Measurements from ENCODE around the gene TOX2.
A peak's percentile ranks its signal among the peaks of the same experiment; 100 is the strongest.

The TOX2 gene

DNA sequence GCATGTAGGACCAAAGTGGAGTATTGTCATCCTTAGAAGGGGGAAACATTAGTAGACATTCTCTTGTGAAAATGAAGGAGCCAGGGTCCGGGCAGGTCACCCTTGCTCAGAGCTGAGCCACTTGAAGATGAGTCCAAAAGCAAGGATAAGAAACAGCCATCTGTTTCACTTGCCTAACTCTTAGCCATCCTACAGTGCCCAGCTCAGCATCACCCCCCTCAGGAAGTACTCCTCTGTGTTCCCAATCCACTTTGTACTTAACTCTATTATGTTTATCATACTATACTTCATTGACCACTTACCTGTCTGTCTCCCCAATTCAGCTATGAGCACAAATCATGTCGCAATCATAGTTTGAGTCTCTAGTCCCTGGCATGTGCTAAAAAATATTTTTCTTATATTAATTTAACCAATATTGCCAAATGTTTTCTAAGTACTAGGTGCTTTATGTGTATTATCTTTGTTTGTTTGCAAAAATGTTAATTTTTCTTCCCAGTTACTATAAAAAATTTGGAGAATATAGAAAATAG is 8.1 kb upstream of the TOX2 start:
- no peak for TF ChIP-seq ZNF274 (IDR thresholded peaks at IDR 0.05; ENCODE audit: low read depth, low read length)
- no peak overlapping the region for H3K4me3 ChIP-seq (ENCODE audit: low read length)

DNA sequence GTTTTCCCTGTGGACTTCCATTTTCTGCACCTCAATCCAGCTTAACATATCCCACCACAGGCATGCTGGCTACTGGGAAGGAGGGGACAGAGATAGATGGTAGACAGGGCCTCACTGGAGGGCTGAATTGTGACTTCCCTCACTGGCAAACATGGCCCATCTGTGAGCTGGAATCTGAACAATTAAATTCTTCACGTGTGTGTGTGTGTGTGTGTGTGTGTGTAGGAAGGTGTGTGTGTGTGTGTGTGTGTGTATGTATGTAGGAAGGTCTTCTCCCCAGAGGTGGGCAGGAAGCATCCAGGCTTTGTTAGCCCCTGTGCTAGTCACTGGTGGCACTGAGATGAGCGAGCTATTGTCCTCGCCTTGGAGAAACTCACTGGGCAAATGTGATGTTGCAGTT is 5.4 kb upstream of the TOX2 start:
- TF ChIP-seq ZNF274 (IDR thresholded peaks at IDR 0.05; ENCODE audit: low read depth, low read length) = no peak
- no peak overlapping the region for H3K4me3 ChIP-seq (ENCODE audit: low read length)

DNA sequence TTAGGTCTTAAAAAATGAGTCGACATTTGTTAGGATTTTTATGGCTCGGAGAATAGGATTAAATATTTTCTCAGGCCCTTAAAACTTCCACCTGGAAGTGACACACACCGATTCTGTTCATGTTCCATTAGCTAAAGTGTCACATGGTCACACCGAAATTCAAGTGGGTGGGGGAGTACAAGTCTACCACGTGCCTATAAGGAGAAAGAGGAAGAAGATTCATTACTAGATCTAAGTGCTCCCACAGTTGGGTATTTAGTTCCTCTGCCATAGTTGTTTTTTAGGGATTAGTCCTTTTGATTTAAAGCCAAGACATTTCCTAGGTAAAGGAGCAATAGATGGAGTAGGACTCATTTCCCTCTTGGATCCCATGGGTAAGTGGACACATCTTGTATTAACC is 4.9 kb upstream of the TOX2 start:
- no peak for TF ChIP-seq ZNF274 (IDR thresholded peaks at IDR 0.05; ENCODE audit: low read depth, low read length)
- H3K4me3 ChIP-seq (ENCODE audit: low read length) = no peak overlapping the region

DNA sequence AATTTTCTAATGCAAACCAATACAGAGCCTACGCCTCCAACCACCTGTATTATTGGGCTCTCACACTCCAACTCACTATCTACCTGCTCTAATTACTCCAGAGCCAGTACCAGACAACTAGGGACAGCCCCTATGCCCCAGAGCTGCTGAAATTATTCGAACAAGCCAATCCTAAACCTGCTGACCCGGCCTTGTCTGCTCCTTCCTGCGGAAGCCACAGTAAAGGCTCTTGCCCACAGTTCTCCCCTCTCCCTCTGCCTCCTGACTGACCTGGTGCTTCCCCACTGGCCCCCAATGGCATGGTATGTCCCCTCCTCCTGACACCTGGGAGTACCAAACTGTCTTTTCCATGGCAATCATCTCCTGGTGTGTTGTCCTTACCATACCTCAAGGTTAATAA is 4.1 kb upstream of the TOX2 start:
- H3K4me3 ChIP-seq (ENCODE audit: low read length) = no peak overlapping the region
- TF ChIP-seq ZNF274 (IDR thresholded peaks at IDR 0.05; ENCODE audit: low read depth, low read length) = no peak

DNA sequence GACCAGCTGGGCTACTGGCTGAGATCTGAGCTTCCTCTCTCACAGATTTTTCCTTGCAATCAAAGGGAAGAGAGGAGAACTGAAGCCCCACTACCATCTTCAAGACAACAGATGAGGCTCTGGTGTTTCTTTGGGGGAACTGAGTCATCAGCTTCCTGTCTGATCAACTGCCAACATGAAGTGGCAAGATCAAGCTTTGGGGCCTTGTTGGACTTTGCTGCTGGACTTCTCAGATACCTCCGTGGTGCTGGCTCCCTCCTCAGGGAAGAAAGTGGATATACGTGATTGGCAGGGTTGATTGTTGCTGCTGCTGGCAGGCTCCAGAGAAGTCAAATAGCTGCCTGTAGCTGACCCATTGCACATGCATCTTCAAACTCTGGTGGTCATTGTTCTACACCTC is 3.6 kb upstream of the TOX2 start:
- TF ChIP-seq ZNF274 (IDR thresholded peaks at IDR 0.05; ENCODE audit: low read depth, low read length) = no peak
- no peak overlapping the region for H3K4me3 ChIP-seq (ENCODE audit: low read length)

DNA sequence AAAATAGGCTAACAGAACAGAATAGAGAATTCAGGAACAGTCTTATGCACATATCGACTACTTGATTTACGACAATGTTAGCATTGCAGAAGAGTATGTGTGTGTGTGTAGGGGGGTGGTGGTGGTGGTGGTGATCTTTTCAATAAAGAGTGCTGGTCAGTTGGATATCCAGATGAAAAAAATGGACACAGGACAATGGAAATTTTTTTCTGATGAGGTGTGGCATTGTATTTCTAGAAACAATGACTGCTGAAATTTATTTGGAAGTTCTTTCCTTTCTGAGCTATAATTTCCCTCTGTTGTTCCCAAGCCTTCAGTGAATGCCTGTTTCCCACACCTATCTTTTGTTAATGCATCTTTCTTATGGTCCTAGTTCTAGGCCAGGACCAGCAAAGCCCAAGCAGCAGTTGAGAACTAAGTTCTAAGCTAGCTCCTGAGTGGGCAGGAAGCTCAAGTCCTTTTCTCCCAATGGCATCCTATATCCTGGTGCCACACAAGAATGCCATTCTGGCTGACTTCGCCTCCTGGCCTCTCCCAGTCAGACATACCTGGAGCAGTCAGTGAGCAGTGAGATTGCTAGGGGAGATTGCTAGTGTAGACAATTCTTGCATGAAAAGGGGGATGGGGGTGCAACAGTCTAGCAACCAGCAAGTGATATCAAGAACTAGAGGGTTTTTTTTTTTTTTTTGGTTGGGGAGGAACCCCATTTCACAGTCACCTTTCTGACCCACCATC is 1.2 kb upstream of the TOX2 start:
- TF ChIP-seq ZNF274 (IDR thresholded peaks at IDR 0.05; ENCODE audit: low read depth, low read length) = no peak
- H3K4me3 ChIP-seq (ENCODE audit: low read length) = no peak overlapping the region

DNA sequence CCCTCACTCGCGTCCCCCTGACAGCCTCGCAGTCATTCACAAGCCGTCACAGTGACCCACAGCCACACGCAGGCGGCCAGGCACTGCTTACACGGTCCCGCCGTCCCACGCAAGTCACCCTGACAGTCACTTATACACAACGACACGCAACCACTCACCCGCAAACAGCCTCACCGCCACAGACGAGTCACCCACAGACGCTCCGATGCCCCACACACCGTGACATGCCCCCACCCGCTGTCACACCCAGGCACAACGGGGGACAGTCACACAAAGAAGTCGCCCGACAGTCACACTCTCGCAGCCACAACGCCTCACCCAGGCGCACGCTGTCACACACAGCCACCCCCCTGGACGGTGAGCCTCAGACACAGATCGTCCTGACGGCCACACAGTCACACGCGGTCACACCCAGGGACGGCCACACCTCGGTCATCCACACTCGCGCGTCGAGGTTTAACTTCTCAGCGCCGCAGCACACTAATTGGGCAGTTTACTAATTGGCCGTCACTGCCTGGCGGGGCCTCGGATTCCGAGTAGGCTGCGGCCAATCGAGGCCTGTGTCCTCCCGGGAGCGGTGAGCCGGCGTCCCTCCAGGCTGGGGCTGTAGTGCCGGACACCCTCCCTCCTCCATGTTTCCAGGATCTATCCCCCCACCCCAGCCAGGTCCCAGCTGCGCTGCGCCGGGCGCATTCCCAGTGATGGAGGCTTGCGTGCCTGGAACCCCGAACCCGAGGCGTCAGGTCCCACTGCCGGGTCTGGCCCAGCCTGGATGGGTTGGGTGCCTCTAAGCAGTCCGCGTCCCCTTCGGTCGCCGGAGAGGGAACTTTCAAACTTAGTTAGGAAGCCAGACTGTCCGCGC is 790 bp downstream of the TOX2 start:
- TF ChIP-seq ZNF274 (IDR thresholded peaks at IDR 0.05; ENCODE audit: low read depth, low read length) = no peak
- H3K4me3 ChIP-seq (ENCODE audit: low read length) = peak overlapping the region; percentile 70; the same call in 1 of the 2 replicates

DNA sequence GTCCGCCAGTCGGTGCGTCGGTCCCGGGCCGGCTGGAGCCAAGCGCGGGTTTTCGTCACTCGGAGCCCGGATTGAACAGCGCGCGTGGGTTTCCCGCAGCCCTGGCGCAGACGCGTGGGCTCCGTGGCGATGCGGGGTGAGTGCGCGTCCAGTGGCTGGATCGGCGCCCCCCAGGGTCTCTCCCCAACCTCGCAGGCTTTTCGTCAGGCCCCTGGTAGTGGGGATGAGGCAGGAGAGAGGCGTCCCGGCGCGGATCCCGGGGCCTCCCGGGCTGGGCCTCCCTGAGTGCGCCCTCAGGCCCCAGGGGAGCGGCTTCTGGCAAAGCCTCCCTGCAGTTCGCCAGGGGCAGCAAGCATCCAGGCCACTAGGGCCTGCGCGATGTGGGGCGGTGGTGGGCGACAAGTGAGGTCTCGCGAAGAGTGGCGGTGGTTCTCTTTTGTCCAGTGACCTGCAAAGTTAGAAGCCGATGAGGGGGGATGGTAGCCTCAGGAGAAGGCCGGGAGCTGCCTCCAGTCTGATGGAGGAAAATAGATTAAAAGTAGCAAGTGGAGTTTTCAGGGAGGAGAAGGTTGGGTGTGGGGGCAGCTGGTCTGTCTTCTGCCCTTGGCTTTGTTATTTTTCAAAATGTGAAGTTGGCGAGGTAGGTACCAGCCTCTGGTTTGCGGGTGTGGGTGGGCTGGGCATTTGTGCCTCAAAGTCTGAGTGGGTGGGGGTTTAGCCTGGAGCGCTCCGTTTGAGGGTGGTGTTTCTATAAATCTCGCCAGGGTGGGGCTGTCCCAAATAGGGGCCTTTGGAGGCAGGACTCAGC is 1.6 kb downstream of the TOX2 start:
- no peak for TF ChIP-seq ZNF274 (IDR thresholded peaks at IDR 0.05; ENCODE audit: low read depth, low read length)
- H3K4me3 ChIP-seq (ENCODE audit: low read length) = peak overlapping the region; percentile 70; the same call in 1 of the 2 replicates

DNA sequence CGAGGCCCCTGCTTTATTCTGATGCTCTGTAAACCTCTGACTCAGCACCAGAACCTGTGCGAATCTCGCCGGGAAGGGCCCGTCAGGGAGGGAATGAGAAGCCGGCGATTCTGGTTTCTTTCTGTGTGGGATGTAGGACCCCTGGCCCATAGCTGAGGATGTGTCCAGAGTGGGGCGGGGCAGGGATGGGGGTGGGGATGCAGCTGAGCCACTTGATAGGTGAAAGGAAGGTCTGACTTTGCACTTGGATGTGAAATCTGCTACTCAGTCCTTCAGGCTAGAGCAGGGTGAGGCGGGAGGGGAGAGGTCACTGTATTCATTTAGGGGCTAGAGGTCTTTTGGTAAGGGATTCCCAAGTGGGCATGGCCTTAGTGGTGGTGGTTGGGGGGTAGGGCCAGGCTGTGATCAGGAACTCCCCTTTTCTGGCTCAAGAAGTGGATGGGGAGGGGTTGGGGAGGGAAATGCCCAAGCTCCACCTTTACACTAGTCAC is 2.3 kb downstream of the TOX2 start:
- TF ChIP-seq ZNF274 (IDR thresholded peaks at IDR 0.05; ENCODE audit: low read depth, low read length) = no peak
- H3K4me3 ChIP-seq (ENCODE audit: low read length) = peak overlapping the region; percentile 70; the same call in 1 of the 2 replicates

DNA sequence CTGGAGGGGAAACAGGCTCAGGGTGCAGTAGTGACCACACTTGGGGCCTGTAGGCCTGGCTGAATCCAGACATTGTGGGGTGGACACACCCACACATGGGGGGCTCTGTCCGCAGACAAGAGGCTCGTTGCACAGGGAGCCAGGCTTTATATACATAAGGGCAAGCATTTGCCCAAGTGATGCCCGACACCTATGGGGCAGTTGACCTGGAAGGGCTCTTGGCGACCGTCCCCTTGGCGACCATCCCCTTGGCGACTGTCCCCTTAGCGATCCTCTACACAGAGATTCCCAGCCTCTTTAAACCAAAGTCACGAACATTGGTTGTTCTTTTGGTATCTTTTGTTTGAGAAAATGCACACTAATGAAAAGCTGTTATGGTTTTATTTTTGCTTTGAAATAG is 2.7 kb downstream of the TOX2 start:
- H3K4me3 ChIP-seq (ENCODE audit: low read length) = peak overlapping the region; percentile 70; the same call in 1 of the 2 replicates
- no peak for TF ChIP-seq ZNF274 (IDR thresholded peaks at IDR 0.05; ENCODE audit: low read depth, low read length)

DNA sequence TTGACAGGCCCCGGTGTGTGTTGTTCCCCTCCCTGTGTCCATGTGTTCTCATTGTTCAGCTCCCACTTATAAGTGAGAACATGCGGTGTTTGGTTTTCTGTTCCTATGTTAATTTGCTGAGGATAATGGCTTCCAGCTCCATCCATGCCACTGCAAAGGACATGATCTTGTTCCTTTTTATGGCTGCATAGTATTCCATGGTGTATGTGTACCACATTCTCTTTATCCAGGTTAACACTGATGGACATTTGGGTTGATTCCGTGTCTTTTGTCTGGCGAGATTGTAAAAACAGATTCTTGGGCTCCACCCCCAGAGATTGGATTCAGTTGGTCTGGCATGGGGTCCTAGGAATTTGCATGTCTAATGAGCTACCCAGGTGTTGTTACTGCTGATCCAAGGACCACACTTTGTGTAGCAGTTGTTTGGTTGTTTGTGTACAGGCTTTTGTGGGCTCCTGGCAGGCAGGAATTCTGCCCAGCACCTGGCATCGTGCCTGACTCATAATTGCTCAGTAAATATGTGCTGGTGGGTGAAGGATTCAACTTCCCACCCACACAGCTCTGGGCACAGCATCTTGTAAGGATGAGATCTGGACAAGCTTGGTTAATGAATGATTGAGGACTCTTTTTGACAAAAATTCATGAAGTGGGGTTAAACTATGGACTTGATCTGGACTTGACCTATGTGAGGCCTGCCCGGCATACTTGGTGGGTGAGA is 5.2 kb downstream of the TOX2 start:
- TF ChIP-seq ZNF274 (IDR thresholded peaks at IDR 0.05; ENCODE audit: low read depth, low read length) = no peak
- no peak overlapping the region for H3K4me3 ChIP-seq (ENCODE audit: low read length)

DNA sequence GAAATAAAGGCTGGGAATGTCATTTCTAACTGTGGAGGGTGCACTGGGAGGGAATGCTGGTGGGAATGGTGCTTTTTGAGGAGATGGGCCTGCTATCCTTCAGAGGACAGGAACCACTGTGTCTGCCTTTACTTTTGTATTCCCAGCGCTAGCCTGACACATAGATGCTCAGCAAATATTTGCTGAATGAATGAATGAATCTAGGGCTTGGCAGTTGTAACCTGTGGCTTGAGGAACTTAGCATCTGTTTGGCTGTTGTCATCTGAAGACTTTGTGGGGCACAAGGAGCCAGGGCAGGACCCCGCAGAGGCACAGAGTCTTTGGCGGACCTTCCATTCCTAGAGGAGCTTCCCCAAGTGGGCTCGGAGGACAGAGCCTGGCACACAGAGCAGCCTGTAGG is 6.1 kb downstream of the TOX2 start:
- TF ChIP-seq ZNF274 (IDR thresholded peaks at IDR 0.05; ENCODE audit: low read depth, low read length) = no peak
- H3K4me3 ChIP-seq (ENCODE audit: low read length) = no peak overlapping the region

DNA sequence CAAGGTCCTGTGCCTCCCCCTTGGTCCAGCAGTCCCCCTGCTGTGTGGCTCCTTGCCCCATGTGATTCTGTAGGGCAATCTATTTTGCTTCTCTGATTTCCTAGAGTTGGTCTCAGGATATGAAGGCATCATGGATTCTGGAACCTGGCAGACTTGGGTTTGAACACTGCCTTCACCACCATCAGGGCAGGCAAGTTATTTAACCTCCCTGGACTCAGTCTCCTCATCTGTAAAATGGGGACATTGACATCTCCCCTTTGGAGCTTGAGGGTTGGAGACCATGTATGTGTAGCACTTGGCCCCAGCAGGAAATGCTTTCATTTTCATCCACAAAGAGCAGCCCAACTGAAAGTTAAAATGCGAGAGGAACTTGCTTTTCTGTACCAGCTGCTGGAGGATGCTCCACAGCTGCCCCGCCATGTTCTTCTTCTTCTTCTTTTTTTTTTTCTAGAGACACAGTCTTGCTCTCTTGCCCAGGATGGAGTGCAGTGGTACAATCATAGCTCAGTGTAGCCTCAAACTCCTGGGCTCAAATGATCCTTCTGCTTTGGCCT is 6.7 kb downstream of the TOX2 start:
- no peak for TF ChIP-seq ZNF274 (IDR thresholded peaks at IDR 0.05; ENCODE audit: low read depth, low read length)
- no peak overlapping the region; the same call in 1 of the 2 replicates for H3K4me3 ChIP-seq (ENCODE audit: low read length)
